Measurements from ENCODE around the gene TBC1D22B. TPM values are rescaled to one million over a fixed set of nuclear protein-coding genes. Genes with fewer than 3 reads are reported as not detected.

Gene TBC1D22B
- total and polyA plus RNA-seq, 2 of the 13 experiments (the other 11 are each of a cell fraction or from before 2014, with no cell fraction given) = 9.7 to 12.9 TPM

DNA sequence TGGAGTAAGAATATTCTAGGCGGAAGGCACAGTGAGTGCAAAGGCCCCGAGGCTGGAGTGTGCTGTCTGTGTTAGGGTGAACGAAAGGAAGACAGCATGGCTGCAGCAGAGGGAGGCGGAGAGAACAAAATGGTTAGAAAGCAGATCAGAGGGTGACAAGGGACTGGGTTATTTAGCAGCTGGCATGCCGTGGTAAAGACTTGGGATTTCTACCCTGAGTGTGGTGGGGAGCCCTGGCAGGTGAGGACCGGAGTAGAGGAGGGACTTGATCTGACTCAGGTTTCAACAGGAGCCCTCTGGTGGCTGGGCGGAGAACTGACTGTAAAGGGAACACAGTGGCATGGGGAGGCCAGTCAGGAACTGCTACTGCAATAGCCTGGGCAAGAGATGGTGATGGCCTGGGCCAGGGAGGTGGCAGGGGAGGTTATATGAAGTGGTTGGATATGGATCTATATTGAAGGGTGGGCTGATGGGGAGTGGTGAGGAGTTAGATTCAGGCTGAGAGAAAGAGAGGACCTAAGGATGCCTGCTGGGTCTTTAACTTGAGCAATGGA, 49.6 kb upstream of the TBC1D22B start (continued):
- TF ChIP-seq MXD1 (CRISPR knock-in tag; IDR thresholded peaks at IDR 0.05) (no peak), TRIM24 (CRISPR knock-in tag; IDR thresholded peaks at IDR 0.05) (no peak), ARID4A (CRISPR knock-in tag; IDR thresholded peaks at IDR 0.05; ENCODE audit: borderline replicate concordance) (peak; percentile 46; the same call in 1 of the 2 replicates), ZNF781 (CRISPR knock-in tag; IDR thresholded peaks at IDR 0.05; ENCODE audit: borderline replicate concordance, not compliant biosample characterization) (no peak), SIN3A (IDR thresholded peaks at IDR 0.05; ENCODE audit: borderline replicate concordance, low read depth, low read length) (no peak), EP300 (IDR thresholded peaks at IDR 0.05; ENCODE audit: low read depth in 2 of 2, low read length in 2 of 2) (no peak), EP300 (CRISPR knock-in tag; IDR thresholded peaks at IDR 0.05; ENCODE audit: borderline replicate concordance) (no peak), ZNF724P (CRISPR knock-in tag; IDR thresholded peaks at IDR 0.05; ENCODE audit: borderline replicate concordance) (no peak), ZFP36L2 (CRISPR knock-in tag; IDR thresholded peaks at IDR 0.05) (no peak), RBM39 (IDR thresholded peaks at IDR 0.05; ENCODE audit: low read depth, low read length, poor library complexity, severe bottlenecking) (no peak), ZNF101 (CRISPR knock-in tag; IDR thresholded peaks at IDR 0.05; ENCODE audit: borderline replicate concordance, low read depth) (no peak), ZNF367 (CRISPR knock-in tag; IDR thresholded peaks at IDR 0.05; ENCODE audit: borderline replicate concordance) (no peak), CAMTA2 (CRISPR knock-in tag; IDR thresholded peaks at IDR 0.05; ENCODE audit: borderline replicate concordance) (no peak), PHB2 (IDR thresholded peaks at IDR 0.05; ENCODE audit: partially characterized antibody) (no peak), MZF1 (CRISPR knock-in tag; IDR thresholded peaks at IDR 0.05; ENCODE audit: borderline replicate concordance) (no peak), MYNN (CRISPR knock-in tag; IDR thresholded peaks at IDR 0.05; ENCODE audit: low read depth) (no peak), ZNF83 (CRISPR knock-in tag; IDR thresholded peaks at IDR 0.05; ENCODE audit: borderline replicate concordance) (no peak)
- TF ChIP-seq, protein P1, sequence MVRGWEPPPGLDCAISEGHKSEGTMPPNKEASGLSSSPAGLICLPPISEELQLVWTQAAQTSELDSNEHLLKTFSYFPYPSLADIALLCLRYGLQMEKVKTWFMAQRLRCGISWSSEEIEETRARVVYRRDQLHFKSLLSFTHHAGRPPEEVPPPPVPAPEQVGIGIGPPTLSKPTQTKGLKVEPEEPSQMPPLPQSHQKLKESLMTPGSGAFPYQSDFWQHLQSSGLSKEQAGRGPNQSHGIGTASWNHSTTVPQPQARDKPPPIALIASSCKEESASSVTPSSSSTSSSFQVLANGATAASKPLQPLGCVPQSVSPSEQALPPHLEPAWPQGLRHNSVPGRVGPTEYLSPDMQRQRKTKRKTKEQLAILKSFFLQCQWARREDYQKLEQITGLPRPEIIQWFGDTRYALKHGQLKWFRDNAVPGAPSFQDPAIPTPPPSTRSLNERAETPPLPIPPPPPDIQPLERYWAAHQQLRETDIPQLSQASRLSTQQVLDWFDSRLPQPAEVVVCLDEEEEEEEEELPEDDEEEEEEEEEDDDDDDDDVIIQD (CRISPR knock-in tag; IDR thresholded peaks at IDR 0.05; ENCODE audit: low read depth) = no peak
- TF ChIP-seq, protein P2, sequence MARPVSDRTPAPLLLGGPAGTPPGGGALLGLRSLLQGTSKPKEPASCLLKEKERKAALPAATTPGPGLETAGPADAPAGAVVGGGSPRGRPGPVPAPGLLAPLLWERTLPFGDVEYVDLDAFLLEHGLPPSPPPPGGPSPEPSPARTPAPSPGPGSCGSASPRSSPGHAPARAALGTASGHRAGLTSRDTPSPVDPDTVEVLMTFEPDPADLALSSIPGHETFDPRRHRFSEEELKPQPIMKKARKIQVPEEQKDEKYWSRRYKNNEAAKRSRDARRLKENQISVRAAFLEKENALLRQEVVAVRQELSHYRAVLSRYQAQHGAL (CRISPR knock-in tag; IDR thresholded peaks at IDR 0.05; ENCODE audit: not compliant biosample characterization) = no peak
- TF ChIP-seq, protein P3, sequence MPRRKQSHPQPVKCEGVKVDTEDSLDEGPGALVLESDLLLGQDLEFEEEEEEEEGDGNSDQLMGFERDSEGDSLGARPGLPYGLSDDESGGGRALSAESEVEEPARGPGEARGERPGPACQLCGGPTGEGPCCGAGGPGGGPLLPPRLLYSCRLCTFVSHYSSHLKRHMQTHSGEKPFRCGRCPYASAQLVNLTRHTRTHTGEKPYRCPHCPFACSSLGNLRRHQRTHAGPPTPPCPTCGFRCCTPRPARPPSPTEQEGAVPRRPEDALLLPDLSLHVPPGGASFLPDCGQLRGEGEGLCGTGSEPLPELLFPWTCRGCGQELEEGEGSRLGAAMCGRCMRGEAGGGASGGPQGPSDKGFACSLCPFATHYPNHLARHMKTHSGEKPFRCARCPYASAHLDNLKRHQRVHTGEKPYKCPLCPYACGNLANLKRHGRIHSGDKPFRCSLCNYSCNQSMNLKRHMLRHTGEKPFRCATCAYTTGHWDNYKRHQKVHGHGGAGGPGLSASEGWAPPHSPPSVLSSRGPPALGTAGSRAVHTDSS (CRISPR knock-in tag; conservative IDR thresholded peaks at IDR 0.05) = no peak

Measured in HepG2 (cell line).